NCI-H460 (cell line): Measurements from ENCODE around the gene DOP1A. TPM values are rescaled to one million over a fixed set of nuclear protein-coding genes. Genes with fewer than 3 reads are reported as not detected.
"Not testable (repeated sequence)": the region's sequence is repeated elsewhere in the genome, so short reads cannot be mapped to it uniquely, and the experiment has no call there.

Experiments used
- DNase-seq: peaks from one replicate; pipeline ENCODE4 v3.0.0-alpha.2; 2016; ENCODE audit warnings: low read depth; ENCODE audit errors: extremely low read depth
- total RNA-seq: library from RNA; depleted of rRNA; stranded (reverse); fragments of >200 nt; shearing (Covaris generic); gene quantifications from 2 replicates; pipeline ENCODE4 v1.2.3, GENCODE V29; 2014

DOP1A gene
- total RNA-seq, 1 experiment from 2014 or later = 6.7 TPM

DNA sequence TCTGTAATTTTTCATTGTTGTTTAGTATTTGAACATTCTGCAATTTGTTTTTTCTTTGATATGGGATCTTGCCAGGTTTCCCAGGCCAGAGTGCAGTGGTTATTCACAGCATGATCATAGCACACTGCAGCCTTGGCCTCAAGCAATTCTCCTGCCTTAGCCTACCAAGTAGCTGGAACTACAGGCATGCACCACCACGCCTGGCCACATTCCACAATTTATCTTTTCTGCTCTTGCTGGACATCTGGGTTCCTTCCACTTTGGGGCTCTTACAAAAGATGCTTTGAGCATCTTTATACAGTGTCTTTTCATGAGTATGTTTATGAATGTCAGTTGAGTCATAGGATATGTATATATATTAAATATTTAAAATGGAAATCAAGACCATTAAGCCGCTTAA lies 83.6 kb downstream of the DOP1A start:
- DNase-seq = no peak

- no peak for DNase-seq
These were observed 85.4 kb downstream of the DOP1A start for GRCh38 chr6:83152913-83153312.

DNA sequence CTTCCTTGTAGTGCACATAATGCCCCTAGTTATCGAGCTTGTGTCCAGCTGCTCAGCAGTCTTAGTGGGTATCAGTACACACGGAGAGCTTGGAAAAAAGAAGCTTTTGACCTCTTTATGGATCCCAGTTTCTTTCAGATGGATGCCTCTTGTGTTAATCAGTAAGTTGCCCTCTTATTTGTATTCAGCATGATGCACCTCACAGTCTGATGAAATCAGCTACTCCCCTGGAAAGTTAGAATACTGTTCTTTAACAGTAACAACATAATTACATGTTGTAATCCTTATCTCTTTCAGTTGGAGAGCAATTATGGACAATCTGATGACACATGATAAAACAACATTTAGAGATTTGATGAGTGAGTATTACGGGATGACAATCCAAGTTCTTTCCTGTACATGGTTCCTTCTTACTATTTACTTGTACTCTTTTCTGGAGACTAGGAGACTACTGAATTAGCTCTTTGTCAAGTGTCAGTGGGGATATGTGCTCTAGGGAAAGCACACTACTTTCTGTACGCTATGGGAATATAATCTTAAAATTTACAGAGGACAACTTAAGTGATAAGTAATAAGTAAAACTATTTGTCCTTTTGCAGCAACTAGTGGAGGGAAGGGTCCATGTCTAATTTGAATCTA lies 86.5 kb downstream of the DOP1A start:
- DNase-seq = no peak

DNA sequence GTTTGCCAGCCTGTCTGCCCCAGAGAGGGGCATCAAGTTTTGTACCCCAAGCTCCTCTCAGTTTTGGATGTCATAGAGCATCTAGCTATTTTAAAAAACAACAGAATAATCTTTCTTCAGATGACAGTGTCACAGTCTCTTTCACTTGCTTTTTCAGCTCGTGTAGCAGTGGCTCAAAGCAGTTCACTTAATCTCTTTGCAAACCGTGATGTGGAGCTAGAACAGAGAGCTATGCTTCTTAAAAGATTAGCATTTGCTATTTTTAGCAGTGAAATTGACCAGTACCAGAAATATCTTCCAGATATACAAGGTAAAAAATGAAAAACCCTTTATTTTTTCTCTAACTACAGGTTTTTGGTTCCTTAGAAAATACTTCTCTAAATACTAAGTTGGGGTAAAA lies 88.3 kb downstream of the DOP1A start:
- no peak for DNase-seq

DNA sequence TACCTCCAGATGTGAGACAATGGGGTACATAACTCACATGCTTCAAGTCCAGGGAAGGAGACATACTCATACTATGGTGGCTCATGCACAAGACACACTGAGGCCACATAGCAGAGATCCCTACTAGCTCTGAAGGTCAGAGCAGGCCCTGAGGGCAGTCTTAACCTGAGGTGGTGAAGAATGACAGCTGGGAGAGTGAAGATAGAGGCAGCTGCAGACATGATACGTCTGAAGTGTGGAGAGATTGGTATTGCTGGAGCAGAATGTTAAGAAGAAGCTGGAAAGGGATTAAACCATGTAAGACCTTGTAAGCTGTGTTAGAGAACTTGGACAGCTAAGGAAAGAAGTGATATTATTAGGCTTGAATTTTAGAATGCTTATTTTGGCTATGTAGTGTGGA lies 92.7 kb downstream of the DOP1A start:
- no peak for DNase-seq

DNA sequence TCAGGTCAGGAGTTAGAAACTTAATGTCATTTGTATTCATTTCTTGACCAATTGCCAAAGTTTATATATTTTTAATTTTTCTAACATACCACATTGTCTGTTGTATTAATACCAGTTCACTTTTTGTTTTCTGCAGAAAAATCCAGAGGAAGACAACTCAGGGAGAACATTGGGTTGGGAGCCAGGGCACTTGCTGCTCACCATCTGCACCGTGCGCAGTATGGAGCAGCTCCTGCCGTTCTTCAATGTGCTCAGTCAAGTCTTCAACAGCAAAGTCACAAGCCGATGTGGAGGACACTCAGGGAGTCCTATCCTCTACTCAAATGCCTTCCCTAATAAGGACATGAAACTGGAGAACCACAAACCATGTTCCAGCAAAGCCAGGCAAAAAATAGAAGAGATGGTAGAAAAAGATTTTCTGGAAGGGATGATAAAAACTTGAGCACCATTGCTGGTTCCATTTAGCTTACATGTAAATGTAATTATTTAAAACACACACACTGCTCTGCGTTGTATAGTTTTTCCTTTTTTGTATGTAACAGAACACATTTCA lies 100.3 kb downstream of the DOP1A start:
- DNase-seq = no peak

DNA sequence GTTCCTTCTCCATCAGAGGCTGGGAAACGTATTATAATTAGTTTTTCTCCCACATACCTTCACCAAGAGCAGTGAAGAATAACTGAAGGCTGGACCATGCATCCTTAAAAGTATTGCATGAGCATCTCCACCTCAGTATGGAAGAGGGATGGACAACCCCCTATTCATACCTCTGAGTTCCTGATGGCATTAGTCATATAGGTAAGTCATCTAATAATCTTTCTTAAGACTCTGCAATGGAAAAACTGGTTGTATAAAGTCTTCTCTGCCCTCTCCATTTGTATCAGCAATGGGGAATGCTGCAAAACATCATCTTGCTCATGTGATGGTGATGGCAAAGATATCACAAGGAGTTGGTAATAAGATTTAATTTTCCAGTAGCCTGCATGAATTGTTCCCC lies 101.1 kb downstream of the DOP1A start:
- no peak for DNase-seq

DNA sequence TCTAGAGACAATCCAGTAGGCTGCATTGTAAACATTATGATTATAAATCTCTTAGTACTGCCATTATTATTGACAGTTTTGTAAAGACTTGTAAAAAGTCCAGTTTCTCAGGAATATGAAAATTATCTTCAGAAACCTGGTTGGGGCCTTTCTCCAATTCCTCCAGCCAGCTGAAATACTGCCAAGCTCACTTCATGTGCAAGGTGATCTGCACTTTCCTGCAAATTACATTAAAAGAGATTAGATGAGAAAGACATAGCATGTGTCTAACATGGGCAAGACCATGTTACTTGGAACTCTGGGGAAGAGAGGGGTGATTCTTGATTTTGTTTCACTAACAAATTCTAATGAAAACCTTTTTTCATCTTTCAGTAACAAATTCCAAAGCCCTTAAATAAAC lies 101.6 kb downstream of the DOP1A start:
- no peak for DNase-seq

GRCh38 chr6:83169511-83169910 lies 102.0 kb downstream of the DOP1A start:
- no peak for DNase-seq

GRCh38 chr6:83176246-83176645 lies 108.8 kb downstream of the DOP1A start:
- no peak for DNase-seq

- DNase-seq = no peak
These were observed 113.0 kb downstream of the DOP1A start for GRCh38 chr6:83180426-83180950.

- no peak for DNase-seq
These were observed 114.6 kb downstream of the DOP1A start for GRCh38 chr6:83182114-83182513.

DNA sequence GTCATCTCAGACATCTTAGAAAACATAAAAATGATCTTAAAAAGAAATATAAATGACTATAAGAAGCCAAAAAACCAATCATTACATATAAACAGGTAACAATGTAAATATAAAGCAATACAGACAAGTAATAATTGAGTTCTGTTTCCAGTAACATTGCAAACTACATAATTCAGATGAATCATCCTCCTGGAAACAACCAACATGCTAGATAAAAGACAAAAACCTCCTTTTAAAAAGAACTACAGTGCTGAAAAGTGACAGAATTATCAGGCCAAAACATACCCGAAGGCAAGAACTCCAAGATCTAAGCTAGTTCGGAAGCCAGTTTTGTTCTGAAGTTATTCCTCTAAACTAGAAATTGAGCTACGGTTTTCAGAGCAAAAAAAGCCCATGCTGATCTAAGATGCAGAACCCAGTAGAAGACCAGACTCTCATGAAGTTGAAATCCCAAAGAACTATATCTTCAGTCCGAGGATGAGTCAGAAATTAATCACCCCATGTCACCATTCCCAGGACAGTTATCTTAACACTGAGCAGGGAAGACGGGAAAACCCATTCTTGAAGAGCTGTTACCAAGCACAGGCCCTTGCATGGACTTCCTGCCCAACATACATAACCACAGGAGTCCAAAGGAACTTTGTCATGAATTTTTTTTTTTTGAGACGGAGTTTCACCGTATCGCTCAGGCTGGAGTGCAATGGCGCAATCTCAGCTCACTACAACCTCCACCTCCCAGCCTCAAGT lies 115.8 kb downstream of the DOP1A start:
- DNase-seq = no peak

DNA sequence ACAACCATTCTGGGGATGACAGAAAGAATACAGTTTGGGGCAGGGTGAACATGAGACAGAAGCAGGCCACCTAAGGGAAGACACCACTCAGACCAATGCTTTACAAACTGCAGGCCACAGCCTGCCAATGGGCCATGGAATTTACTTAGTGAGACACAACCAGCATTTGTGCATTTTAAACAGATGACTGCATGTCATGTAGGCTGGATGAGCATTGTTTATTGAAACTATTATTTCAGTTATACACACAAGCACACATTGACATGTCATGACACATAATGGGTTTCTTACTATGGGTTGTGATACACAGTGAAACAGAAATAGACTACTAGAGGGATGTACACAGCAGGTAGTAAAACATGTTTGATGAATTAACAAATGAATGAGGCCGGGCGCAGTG lies 117.6 kb downstream of the DOP1A start:
- DNase-seq = no peak

GRCh38 chr6:83188501-83188900 lies 121.0 kb downstream of the DOP1A start:
- DNase-seq = no peak

GRCh38 chr6:83190626-83191025 lies 123.2 kb downstream of the DOP1A start:
- DNase-seq = no peak

GRCh38 chr6:83191974-83192373 lies 124.5 kb downstream of the DOP1A start:
- DNase-seq = not testable (repeated sequence)

DNA sequence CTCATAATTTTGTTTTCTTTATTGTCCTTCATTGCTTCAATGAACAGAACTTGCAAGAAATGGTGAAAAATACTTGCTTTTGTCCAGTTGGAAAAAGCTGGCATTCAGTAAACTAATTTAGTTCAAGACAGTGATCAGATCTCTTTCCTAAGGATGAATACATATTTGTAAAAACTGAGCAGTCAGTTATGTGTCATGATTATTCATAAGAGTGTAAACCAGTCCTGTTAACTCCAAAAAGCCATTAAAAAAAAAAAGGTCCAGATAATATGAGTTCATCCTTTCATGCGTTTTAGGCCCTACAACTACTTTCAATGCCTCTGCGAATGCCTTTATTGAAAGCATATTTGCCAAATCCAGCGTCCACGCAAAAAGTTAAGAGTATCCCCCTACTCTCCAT lies 125.0 kb downstream of the DOP1A start:
- DNase-seq = no peak

DNA sequence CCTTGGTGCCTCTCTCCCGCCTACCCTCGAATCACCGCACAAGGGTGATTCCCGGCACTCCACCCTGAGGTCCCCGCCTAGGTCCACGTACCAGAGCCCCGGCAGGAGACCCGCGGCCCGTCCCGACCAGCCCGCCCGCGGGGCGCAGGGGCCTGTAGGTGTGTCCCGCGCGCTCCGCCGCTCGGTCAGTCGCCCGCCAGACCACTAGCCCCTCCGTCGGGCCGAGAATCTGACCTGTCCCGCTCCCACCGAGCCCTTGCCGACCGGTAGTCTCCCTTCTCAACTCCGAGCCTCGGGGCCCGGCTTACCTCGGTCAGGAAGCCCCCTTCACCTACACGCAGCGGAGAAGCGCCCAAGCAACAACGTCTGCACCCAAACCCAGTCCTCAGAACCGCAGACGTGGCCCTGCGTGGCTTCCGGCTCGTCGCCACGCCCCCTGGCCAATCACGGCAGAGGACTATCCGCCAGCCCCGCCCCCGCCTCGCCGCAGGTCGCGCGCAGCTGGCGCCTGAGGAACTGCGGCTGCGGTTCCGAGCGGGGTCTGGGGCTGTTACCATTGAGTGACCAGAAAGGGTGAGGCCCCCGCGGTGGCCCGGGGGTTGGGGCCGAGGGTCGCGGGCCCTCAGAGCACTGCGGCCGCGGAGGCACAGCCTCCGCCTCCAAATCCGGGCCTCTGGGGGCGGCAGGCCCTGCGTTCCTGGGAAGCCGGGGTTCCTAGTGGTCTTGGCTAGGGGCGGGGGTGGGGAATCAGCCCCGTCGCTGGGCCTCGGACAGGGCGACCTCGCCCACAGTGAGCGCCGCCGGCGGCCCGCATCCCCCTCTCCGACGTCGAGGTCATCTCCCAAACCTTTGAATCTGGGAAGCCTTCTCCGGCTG lies 125.6 kb downstream of the DOP1A start, which contains the start of the genes PGM3 and RWDD2A:
Gene PGM3, minus strand, starts transcription at position 395 of the 876 bp plus-strand sequence. CDS start 2,253 bp downstream, outside the sequence.
Gene RWDD2A, plus strand, starts transcription at position 487 of the 876 bp plus-strand sequence. CDS start 1,095 bp downstream, outside the sequence.
- DNase-seq = peak; percentile 77

DNA sequence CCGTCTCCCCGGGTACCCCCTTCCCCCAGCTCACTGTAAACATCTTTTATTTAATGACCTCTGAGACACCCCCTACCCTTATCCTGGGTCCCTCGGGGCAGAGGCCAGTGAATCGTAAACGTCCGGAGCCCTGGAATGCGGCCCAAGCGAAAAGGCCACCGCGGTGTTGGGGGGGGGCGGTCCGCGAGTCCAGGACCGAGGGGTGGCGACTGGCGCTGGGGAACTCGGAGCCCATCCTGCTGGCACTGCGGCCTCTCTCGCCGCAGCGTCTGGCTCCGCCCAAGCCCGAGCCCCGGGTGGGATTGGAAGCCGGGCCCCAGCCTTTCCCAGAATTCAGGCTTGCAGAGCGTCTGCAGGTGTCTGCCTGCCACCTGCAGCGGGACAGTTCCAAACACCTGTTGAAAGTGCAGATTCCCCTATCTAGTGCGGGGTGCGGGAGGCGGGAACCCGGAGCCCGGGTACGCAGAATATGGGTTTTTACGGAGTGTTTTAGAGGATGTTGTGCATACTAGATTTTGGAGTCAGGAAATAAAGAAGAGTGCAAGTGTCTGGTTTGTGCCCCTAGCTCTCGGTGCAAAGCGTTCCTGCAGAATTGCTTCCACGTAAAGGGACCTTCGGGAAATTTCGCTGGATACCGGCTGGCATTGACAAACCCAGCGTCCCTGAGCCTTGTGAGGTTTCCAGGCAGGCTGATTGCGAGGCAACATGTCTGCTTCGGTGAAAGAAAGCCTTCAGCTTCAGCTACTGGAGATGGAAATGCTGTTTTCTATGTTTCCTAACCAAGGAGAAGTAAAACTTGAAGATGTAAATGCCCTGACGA lies 126.5 kb downstream of the DOP1A start:
- DNase-seq = no peak
